Subcutaneous abdominal adipose tissue (tissue), 5 donors: ENCODE measurements around the gene PALD1.
"Not testable (repeated sequence)": the region's sequence is repeated elsewhere in the genome, so short reads cannot be mapped to it uniquely, and the experiment has no call there.

Experiments
- H3K27ac ChIP-seq: one replicate; pipeline ENCODE4 v1.7.0; 2013; ENCODE audit warnings: low read depth, mild to moderate bottlenecking, inconsistent platforms, low read length, moderate library complexity
- H3K27me3 ChIP-seq, 5 donors: one replicate each; pipeline ENCODE4 v1.7.0; 2013; ENCODE audit warnings: low read length in 5 of 5, inconsistent platforms in 1 of 5; ENCODE audit not compliant: control insufficient read depth in 5 of 5, insufficient read depth in 4 of 5
- H3K36me3 ChIP-seq, 5 donors: one replicate each; pipeline ENCODE4 v1.7.0; 2013; ENCODE audit warnings: low read length in 5 of 5; ENCODE audit not compliant: control insufficient read depth in 5 of 5, insufficient read depth in 5 of 5
- H3K4me1 ChIP-seq, 5 donors: one replicate each; pipeline ENCODE4 v1.7.0; 2013; ENCODE audit warnings: low read length in 5 of 5, mild to moderate bottlenecking in 3 of 5, moderate library complexity in 1 of 5; ENCODE audit not compliant: control insufficient read depth in 5 of 5, insufficient read depth in 5 of 5
- H3K4me3 ChIP-seq, 5 donors: one replicate each; pipeline ENCODE4 v1.7.0; 2013; ENCODE audit warnings: low read length in 5 of 5, low read depth in 1 of 5
- H3K9ac ChIP-seq, 5 donors: one replicate each; pipeline ENCODE4 v1.7.0; 2013; ENCODE audit warnings: low read length in 5 of 5, mild to moderate bottlenecking in 4 of 5, moderate library complexity in 3 of 5
- H3K9me3 ChIP-seq, 5 donors: one replicate each; pipeline ENCODE4 v1.7.0; 2013; ENCODE audit warnings: low read length in 5 of 5; ENCODE audit not compliant: control insufficient read depth in 5 of 5
- donor health status: healthy.
- donor health status: healthy.
- donor health status: healthy.
- donor health status: healthy.
- donor health status: healthy.

The PALD1 gene

DNA sequence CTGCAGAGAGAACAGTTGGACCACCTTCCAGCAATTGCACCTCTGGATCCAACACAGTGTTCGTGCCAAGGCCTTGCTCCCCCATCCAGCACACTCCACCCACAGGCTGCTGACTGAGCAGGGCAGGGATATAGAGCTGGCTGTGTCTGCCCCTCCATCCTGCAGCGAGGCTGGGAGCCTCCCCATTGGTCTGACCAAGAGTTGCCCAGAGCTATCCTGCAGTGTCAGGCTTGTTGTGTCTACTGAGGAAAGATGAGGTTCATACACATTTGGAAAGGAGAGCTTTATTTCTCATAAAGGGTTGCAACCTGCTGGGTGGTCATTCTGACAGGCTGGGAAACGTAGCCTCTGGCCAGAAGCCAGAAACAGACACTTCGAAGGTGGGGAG is 96.9 kb downstream of the PALD1 start:
- H3K36me3 ChIP-seq: no peaks in the 10 kb centered on the region
- no peaks in the 10 kb centered on the region for H3K9me3 ChIP-seq
- no peak overlapping the region for H3K4me3 ChIP-seq
- no peaks in the 10 kb centered on the region for H3K27me3 ChIP-seq
- no peak overlapping the region for H3K9ac ChIP-seq
- H3K27ac ChIP-seq: no peak overlapping the region
- peaks cover 5 to 19% (median 15%) of the 10 kb centered on the region in 5 donors for H3K4me1 ChIP-seq

DNA sequence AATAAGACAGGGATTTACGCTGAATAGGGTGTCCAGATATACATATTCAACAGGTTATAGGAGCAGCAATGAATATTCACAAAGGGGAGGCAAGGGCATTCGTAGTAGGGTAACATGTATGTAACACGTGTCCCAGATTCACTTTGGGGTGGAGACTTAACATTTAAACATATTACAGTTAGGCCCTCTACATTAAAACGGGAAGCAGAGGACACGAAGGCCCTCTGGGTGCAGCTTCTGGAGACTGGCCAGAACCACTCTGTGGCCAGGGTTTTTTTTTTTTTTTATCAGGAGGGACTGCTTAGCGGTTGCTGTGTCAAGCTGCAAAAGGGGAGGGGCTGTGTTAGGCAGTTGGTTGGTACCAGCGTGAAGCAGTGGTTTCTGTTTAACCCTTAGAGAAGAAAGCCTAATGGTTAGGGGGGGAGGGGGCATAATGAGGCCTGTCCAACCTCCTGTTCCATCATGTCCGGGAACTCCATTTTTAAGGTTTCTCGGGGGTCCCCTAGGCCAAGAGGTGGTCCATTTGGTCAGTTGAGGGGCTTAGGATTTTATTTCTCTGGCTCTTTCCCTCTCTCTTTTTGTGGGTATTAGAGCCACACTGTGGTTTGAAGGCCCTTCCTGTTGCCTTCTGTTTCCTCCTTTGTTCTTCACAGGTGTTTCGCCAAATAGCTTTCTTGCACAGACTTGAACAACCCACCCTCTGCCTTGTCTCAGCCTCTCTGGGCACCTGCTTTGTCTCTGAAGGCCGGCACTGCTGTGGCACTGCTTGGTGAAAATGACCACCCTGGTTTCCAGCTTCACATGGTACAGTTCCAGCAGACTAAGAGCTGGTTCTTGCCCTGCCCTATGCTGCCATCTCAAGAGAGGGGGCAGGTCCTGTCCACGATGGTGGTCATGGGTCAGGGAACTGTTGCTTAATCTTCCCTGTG is 97.6 kb downstream of the PALD1 start:
- no peaks in the 10 kb centered on the region for H3K36me3 ChIP-seq
- no peaks in the 10 kb centered on the region for H3K27me3 ChIP-seq

GRCh38 chr10:70576803-70577517 is 98.4 kb downstream of the PALD1 start:
- no peak overlapping the region for H3K9ac ChIP-seq
- H3K4me1 ChIP-seq: peaks cover 5 to 19% (median 15%) of the 10 kb centered on the region in 5 donors
- no peaks in the 10 kb centered on the region for H3K9me3 ChIP-seq
- no peak overlapping the region for H3K27ac ChIP-seq
- no peaks in the 10 kb centered on the region for H3K27me3 ChIP-seq
- H3K36me3 ChIP-seq: no peaks in the 10 kb centered on the region
- H3K4me3 ChIP-seq: no peak overlapping the region

More for the DNA sequence above, 97.6 kb downstream of the PALD1 start:
- Histone ChIP-seq H3K27ac (no peak overlapping the region), H3K4me3 (peak overlapping the region in 2 of 5 donors; percentile 18 to 25), H3K9ac (peak overlapping the region in 1 of 5 donors; percentile 19), H3K4me1 (peaks cover 5 to 19% (median 15%) of the 10 kb centered on the region in 5 donors), H3K9me3 (no peaks in the 10 kb centered on the region)

DNA sequence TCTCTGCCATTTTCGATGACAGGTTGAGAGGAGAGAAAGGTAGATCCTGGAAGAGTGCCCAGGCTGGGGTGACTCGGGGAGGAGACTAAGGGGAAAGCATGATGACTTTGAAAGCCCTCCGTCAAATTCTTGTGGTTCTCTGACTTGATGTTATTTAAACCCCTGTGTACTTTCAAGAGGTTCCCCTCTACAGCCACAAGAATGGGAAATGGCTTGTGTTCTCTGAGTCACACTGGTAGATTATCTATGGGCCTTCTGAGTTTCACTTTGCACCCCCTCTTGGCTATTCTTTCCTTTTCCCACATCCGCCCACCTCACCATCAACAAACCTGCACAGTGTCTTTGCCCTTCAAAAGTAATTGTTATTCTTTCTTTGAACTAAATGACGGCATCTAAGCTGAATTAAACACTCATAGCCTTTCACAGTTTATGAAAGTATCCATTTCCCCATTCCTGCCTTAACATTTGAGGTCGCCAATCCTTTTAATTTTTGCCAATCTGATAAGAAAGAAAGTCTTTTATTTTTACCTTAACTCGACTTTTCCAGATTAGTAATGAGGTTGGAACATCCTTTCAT is 99.9 kb downstream of the PALD1 start:
- no peaks in the 10 kb centered on the region for H3K9me3 ChIP-seq
- no peak overlapping the region for H3K9ac ChIP-seq
- no peak overlapping the region for H3K27ac ChIP-seq
- H3K27me3 ChIP-seq: peaks cover 0 to under 1% (median 0%) of the 10 kb centered on the region in 5 donors
- H3K4me1 ChIP-seq: peaks cover 5 to 20% (median 15%) of the 10 kb centered on the region in 5 donors
- H3K36me3 ChIP-seq: no peaks in the 10 kb centered on the region
- H3K4me3 ChIP-seq: no peak overlapping the region

GRCh38 chr10:70579234-70580002 is 100.9 kb downstream of the PALD1 start:
- Histone ChIP-seq H3K4me1 (peaks cover 5 to 28% (median 15%) of the 10 kb centered on the region in 5 donors), H3K27me3 (peaks cover 0 to 4% (median 0%) of the 10 kb centered on the region in 5 donors), H3K9me3 (no peaks in the 10 kb centered on the region), H3K36me3 (no peaks in the 10 kb centered on the region), H3K4me3 (no peak overlapping the region), H3K9ac (no peak overlapping the region), H3K27ac (no peak overlapping the region)

DNA sequence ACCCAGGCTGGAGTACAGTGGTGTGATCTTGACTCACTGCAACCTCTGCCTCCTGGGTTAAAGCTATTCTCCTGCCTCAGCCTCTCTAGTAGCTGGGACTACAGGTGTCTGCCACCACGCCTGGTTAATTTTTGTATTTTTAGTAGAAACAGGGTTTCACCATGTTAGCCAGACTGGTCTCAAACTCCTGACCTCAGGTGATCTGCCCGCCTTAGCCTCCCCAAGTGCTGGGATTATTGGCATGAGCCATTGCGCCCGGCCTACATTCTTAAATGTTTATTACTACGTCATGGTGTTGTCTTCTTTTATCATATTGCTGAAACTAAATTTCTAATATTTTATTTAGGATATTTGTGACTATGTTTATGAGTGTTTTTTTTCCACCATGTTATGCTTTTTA is 102.6 kb downstream of the PALD1 start:
- H3K4me1 ChIP-seq: peaks cover 3 to 28% (median 15%) of the 10 kb centered on the region in 5 donors
- not testable (repeated sequence) for H3K27ac ChIP-seq, H3K9me3 ChIP-seq

DNA sequence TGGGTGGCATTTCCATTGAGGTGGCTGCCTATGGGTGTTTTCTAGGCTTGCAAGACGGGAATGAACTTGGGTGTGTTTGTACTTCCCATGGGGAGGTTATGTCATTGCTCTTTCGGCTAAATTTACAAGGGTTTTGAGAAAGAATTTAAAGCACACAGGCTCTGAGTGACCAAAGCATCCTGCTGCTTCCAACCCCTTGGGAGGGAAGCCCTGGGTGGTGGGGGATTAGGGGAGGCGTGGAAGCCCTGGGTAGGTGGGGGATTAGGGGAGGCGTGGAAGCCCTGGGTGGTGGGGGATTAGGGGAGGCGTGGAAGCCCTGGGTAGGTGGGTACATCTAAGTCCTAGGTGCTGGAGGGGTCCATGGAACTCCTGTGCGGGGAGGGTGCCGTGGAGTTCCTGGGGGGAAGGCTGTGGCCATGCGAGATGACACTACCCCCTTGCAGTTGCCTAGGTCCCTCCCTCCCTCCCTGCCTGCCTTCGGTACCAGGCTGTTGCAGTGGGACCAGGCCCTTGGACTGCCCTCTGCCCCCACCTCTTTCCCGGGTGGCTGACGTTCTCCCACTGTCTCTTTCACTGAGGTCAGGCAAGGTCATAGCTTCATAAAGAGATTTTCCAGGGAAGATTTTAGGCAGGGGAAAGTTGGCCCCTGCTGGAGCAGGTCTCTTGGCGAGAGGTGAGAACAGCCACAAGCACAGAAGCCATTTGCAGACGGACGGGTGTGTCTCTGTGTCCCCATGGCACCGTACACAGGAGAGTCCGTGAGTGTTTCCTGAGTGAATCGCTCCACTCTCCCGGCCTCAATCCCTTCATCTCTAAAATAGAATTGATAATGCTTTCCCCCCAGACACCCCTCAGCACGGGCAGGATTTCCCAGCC is 104.5 kb downstream of the PALD1 start:
- Histone ChIP-seq H3K9me3 (no peaks in the 10 kb centered on the region), H3K4me3 (no peak overlapping the region), H3K36me3 (no peaks in the 10 kb centered on the region), H3K27ac (no peak overlapping the region), H3K9ac (no peak overlapping the region), H3K27me3 (peaks cover 0 to 4% (median 0%) of the 10 kb centered on the region in 5 donors), H3K4me1 (peaks cover 0 to 19% (median 8%) of the 10 kb centered on the region in 5 donors)

More for the DNA sequence above, 102.6 kb downstream of the PALD1 start:
- not testable (repeated sequence) for H3K27me3 ChIP-seq, H3K4me3 ChIP-seq, H3K9ac ChIP-seq, H3K36me3 ChIP-seq

DNA sequence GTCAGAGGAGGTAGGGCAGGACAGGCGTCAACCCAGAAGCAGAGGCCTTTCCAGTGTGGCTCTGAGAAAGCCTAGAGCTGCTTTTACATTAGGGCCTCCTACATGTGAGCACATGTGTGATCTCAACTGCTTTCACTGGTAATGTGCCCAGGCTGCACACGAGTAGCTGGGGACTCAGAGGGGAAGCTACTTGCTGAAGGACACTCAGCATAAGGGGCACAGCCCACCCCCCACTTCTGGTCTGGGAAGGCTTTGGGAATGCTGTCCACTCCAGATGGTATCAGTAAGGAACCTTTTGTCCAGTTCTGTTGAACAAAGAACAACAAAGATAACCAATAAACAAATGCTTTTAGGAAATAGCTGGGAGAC is 105.1 kb downstream of the PALD1 start:
- Histone ChIP-seq H3K36me3 (no peaks in the 10 kb centered on the region), H3K27me3 (peaks cover 0 to 4% (median 0%) of the 10 kb centered on the region in 5 donors), H3K4me3 (no peak overlapping the region), H3K9me3 (no peaks in the 10 kb centered on the region), H3K9ac (no peak overlapping the region), H3K4me1 (peaks cover 0 to 19% (median 8%) of the 10 kb centered on the region in 5 donors), H3K27ac (no peak overlapping the region)

DNA sequence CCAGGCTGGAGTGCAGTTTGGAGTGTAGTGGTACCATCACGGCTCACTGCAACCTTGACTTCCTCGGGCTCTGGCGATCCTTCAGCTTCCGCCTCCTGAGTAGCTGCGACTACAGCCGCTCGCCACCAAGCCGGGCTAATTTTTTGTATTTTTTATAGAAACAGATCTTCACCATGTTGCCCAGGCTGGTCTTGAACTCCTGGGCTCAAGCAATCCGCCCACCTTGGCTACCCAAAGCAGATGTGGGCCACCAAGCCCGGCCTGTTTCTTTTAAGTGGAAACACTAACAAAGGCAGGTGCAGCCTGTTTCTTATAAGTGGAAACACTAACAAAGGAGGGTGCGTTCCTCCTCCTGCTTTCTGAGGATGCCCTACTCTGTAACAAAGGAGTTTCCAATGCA is 105.8 kb downstream of the PALD1 start:
- Histone ChIP-seq H3K27me3 (peaks cover 0 to 4% (median 3%) of the 10 kb centered on the region in 5 donors), H3K9ac (no peak overlapping the region), H3K27ac (no peak overlapping the region), H3K36me3 (no peaks in the 10 kb centered on the region), H3K4me3 (no peak overlapping the region), H3K9me3 (no peaks in the 10 kb centered on the region), H3K4me1 (peaks cover 0 to 23% (median 8%) of the 10 kb centered on the region in 5 donors)
